GM10248 (cell line): ENCODE measurements around the gene ESF1.
A peak's percentile ranks its signal among the peaks of the same experiment; 100 is the strongest.
"Not testable (repeated sequence)": the region's sequence is repeated elsewhere in the genome, so short reads cannot be mapped to it uniquely, and the experiment has no call there.

Source experiments
- CTCF ChIA-PET: fragments of 300-600 bp; sonication (Branson Sonifier 250); formaldehyde crosslinking; extraction: SDS; loops from one replicate; lab custom pipeline; 2021; ENCODE audit warnings: antibody characterized with exemption; lab: Yijun Ruan, JAX
- POLR2A ChIA-PET: fragments of 350-650 bp; sonication (Branson Sonifier 250); formaldehyde crosslinking; extraction: SDS; loops from one replicate; lab custom pipeline; 2020; ENCODE audit warnings: antibody characterized with exemption; lab: Yijun Ruan, JAX
- DNase-seq: peaks from one replicate; pipeline ENCODE4 v3.0.0; 2012; ENCODE audit errors: extremely low spot score
- TF ChIP-seq, protein P1 (sequence below): IDR thresholded peaks from 2 replicates; pipeline ENCODE4 v1.5.1; 2012; ENCODE audit warnings: mild to moderate bottlenecking, low read depth; ENCODE audit errors: extremely low read depth, missing control alignments, control extremely low read depth

Gene ESF1

DNA sequence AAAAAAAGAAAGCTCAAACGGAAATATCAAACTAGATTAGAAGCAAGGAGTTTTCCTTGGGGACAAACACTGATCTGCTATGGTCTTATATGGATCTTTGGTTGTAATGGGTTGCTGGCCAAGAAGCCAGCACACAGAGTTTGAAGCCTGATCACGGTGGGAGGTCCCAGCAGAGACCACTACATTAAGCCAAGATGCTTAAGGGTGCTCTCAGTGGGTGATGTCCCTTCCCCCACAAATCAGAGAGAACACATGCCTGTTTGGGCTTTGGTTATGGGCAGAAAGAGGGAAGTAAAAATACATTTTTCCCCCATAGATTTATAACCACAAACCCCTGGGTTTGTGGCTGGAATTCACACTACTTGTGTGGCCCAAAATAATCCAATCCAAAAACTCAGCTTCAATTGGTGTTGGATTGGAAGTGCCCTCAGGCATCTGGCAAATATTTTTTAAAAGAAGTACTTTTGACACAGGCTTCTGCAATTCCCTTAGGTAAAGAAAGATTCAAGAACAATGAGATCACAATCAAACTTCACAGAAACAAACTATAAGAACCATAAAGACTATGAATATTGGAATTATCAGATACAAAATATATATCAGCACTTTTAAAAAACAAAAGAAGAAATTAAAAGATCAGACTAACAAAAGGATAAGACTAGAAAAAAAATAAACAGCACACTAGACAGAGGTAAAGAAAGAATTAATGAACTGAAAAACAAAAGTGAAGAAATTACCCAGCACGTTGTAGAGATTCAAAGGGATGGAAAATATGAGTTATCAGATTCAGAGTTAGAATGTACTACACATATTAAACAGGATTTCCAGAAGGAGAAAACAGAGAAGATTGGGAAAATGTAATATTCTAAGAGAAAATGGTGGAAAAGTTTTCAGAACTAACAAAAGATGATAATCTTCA lies 44.7 kb downstream of the ESF1 start:
- ChIA-PET POLR2A (no interaction called here), CTCF (interaction anchor here (1.8 to 2.4 kb wide), 2 partner anchors 9 to 23 kb away, joined by 5 to 8 read pairs; no protein-coding TSS in a partner anchor)
- DNase-seq = no peak
- TF ChIP-seq, protein P1, sequence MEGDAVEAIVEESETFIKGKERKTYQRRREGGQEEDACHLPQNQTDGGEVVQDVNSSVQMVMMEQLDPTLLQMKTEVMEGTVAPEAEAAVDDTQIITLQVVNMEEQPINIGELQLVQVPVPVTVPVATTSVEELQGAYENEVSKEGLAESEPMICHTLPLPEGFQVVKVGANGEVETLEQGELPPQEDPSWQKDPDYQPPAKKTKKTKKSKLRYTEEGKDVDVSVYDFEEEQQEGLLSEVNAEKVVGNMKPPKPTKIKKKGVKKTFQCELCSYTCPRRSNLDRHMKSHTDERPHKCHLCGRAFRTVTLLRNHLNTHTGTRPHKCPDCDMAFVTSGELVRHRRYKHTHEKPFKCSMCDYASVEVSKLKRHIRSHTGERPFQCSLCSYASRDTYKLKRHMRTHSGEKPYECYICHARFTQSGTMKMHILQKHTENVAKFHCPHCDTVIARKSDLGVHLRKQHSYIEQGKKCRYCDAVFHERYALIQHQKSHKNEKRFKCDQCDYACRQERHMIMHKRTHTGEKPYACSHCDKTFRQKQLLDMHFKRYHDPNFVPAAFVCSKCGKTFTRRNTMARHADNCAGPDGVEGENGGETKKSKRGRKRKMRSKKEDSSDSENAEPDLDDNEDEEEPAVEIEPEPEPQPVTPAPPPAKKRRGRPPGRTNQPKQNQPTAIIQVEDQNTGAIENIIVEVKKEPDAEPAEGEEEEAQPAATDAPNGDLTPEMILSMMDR = no peak

GRCh38 chr20:13738187-13738586 lies 46.5 kb downstream of the ESF1 start:
- CTCF ChIA-PET = interaction anchor here (1.8 kb wide), 1 partner anchor 21 kb away, joined by 5 read pairs; no protein-coding TSS in a partner anchor
- DNase-seq, POLR2A ChIA-PET: not testable (repeated sequence)

DNA sequence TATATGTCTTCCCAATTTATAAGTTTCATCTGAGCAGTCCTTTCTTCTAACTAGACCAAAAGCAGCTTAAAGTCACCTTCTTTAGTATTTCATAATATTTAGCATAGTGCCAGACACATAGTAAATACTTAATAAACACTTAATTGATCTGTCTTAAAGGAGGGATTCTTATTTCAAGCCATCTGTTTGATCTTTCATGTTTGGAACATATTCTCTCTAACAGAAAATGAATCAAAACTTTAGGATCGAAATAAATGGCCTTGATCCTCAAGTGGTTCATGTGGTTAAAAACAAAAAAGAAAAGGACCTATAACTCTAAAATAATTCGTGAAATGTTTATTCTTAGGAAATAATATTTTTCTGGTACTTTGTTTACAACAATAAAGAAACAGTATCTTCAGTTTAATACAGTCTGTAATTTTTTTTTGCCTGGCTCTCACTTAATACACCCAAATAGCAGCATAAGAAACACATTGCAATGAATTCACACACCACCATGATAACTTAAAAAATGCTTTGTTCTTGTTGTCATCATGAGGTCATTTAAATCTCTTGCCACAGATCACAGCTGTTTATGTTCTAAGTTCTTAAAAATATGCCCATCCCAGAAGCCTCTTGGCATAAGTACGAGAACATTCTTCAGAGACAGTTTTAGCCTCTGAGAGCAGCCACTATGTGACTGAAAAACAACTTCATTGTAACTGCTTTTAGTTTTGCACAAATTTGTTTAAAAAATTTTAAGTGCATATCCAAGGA lies 48.1 kb downstream of the ESF1 start:
- no peak for DNase-seq
- POLR2A ChIA-PET = no interaction called here
- TF ChIP-seq, protein P1 = no peak
- CTCF ChIA-PET = interaction anchor here (0.7 kb wide), 1 partner anchor 10 kb away, joined by 3 read pairs; no protein-coding TSS in a partner anchor

GRCh38 chr20:13735826-13736225 lies 48.9 kb downstream of the ESF1 start:
- CTCF ChIA-PET = interaction anchor here (0.5 to 0.7 kb wide), 2 partner anchors 9 to 189 kb away, joined by 3 read pairs; no protein-coding TSS in a partner anchor
- POLR2A ChIA-PET = no interaction called here
- TF ChIP-seq, protein P1 = no peak
- no peak for DNase-seq

DNA sequence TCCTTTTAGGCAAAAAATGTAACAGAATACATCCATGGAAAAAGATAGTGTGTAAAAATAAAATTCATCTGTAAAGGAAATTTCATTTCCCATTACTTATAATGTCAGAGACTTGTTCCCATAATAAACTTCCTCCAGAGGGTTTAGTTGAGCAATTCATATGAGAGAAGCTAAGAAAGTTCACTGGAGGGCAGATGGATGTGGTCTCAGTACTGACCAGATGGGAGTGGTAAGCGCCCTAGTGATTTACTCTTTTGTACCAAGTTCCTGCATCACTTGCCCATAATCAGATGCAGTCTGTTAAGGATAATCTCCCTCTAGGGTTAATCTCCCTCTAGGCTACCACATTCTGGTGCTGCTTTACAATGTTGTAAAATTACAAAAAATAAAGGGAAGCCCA lies 61.7 kb downstream of the ESF1 start:
- ChIA-PET CTCF (interaction anchor here (0.9 to 1.8 kb wide), 4 partner anchors 23 to 177 kb away, joined by 3 to 5 read pairs (median 4); no protein-coding TSS in a partner anchor), POLR2A (no interaction called here)
- TF ChIP-seq, protein P1 = no peak
- DNase-seq = no peak

GRCh38 chr20:13718171-13718570 lies 66.5 kb downstream of the ESF1 start:
- ChIA-PET POLR2A (no interaction called here), CTCF (interaction anchor here (1.5 to 2.1 kb wide), 2 partner anchors 21 to 54 kb away, joined by 5 to 6 read pairs; no protein-coding TSS in a partner anchor)
- DNase-seq = no peak
- TF ChIP-seq, protein P1 = no peak

DNA sequence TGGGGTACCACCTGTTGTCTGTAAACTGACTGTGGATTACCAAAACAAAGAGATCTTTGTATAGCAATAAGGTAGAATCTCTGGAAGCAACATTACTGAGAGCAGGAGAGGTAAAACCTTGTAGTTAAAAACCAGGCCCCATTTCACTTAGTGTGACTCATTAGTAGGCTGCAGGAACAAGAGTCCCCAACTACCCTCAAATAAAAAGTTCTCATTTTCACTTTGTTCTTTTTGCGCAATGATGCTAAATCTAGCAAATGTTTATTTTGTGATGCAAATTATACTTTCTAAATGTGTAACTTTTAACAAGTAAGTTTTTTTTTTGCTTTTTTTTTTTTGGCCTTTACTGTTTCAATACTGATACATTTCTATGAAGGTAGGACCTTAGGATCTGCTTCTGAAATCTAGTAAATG lies 67.1 kb downstream of the ESF1 start:
- DNase-seq = peak; percentile 73
- ChIA-PET POLR2A (no interaction called here), CTCF (interaction anchor here (1.5 to 2.1 kb wide), 2 partner anchors 21 to 54 kb away, joined by 5 to 6 read pairs; no protein-coding TSS in a partner anchor)
- TF ChIP-seq, protein P1 = no peak
